Stimulated activated CD4-positive, alpha-beta T cell treated with anti-CD3 and anti-CD28 coated beads, Interleukin-15, amount 100 ng/mL, for 1 hour (primary cell): ENCODE data around the gene FIZ1.

Source experiments
- DNase-seq, 2 donors: peaks; one replicate each; pipeline ENCODE4 v3.0.0-alpha.2; 2020; ENCODE audit warnings: low read depth in 1 of 2, low spot score in 1 of 2

The FIZ1 gene

DNA sequence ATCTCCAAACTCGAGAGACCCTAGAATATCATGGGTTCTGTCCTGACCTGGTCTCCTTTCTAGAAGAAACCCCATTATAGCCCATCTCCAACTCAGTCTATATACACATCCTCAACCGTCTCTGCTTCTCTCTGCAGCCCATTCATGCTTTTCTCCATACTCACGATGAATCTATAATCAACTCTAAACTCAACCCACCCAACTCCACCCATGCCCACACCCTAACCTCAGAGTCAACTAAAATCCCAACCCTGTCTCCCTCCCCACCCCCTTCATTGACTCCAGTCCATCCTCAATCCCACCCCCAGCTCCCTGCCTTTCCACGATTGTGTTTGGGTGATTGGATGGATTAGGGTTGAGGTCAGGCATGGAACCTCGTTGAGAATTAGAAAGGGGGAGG lies 55.8 kb downstream of the FIZ1 start:
- no peak for DNase-seq

DNA sequence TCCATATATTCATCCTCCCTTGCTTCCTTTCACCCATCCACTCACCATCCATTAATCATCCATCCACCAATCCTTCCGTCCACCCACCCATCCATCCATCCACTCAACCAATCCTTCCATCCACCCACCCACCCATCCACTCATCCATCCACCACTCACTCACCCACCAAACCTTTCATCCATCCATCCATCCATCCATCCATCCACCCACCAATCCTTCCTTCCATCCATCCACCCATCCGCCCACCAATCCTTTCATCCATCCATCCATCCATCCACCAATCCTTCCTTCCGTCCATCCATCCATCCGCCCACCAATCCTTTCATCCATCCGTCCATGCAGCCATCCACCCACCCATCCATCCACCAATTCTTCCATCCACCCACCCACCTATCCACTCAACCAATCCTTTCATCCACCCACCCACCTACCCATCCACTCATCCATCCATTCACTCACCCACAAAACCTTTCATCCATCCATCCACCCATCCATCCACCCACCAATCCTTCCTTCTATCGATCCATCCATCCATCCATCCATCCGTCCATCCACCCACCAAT lies 56.9 kb downstream of the FIZ1 start:
- DNase-seq: no peak
